IPS-18a (cell line): ENCODE data around the gene HID1.
"Not testable (repeated sequence)": the region's sequence is repeated elsewhere in the genome, so short reads cannot be mapped to it uniquely, and the experiment has no call there.

Source experiments
- H3K27ac ChIP-seq: one replicate; pipeline ENCODE4 v1.5.1; 2013; ENCODE audit warnings: low read length
- H3K27me3 ChIP-seq: one replicate; pipeline ENCODE4 v1.6.1; 2013; ENCODE audit warnings: mild to moderate bottlenecking, low read length; ENCODE audit not compliant: control insufficient read depth, insufficient read depth
- H3K36me3 ChIP-seq: one replicate; pipeline ENCODE4 v1.6.1; 2013; ENCODE audit warnings: low read depth, low read length; ENCODE audit not compliant: control insufficient read depth
- H3K4me1 ChIP-seq: one replicate; pipeline ENCODE4 v1.6.1; 2013; ENCODE audit warnings: low read depth, low read length; ENCODE audit not compliant: control insufficient read depth
- H3K4me3 ChIP-seq: one replicate; pipeline ENCODE4 v1.5.1; 2013; ENCODE audit warnings: low read length
- H3K9ac ChIP-seq: one replicate; pipeline ENCODE4 v1.6.1; 2013; ENCODE audit warnings: mild to moderate bottlenecking, low read length, moderate library complexity
- H3K9me3 ChIP-seq: one replicate; pipeline ENCODE4 v1.6.1; 2013; ENCODE audit warnings: low read depth, low read length; ENCODE audit not compliant: control insufficient read depth

The HID1 gene

DNA sequence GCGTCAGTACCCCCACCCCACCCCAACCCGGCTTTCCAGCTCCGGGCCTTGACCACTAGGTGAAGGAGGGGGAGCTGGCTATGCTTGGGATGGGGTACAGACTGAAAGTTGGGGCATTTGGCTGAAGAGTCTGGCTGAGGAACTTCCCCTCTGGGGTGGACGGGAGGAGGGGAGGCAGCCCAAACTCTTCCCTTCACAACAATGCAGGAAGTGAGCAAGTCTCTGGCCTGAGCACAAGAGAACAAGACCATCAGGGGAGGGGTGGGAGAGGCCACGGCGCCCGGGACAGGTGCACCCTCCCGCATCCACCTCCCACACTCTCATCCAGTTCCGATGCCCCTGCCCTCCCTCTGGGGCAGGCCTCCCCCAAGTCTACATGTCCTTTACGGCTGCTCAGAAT, 55.1 kb downstream of the HID1 start:
- Histone ChIP-seq H3K4me1 (peaks cover 7% of the 10 kb centered on the region), H3K9ac (no peak overlapping the region), H3K4me3 (no peak overlapping the region), H3K36me3 (no peaks in the 10 kb centered on the region), H3K9me3 (no peaks in the 10 kb centered on the region), H3K27me3 (peaks cover 12% of the 10 kb centered on the region), H3K27ac (no peak overlapping the region)

- Histone ChIP-seq H3K4me1 (peaks cover 7% of the 10 kb centered on the region), H3K9me3 (no peaks in the 10 kb centered on the region), H3K4me3 (no peak overlapping the region), H3K9ac (no peak overlapping the region), H3K27ac (no peak overlapping the region), H3K27me3 (peaks cover 7% of the 10 kb centered on the region), H3K36me3 (no peaks in the 10 kb centered on the region)
These were observed 55.7 kb downstream of the HID1 start for GRCh38 chr17:74916851-74917199.

GRCh38 chr17:74916136-74916850, 56.3 kb downstream of the HID1 start:
- peaks cover 1% of the 10 kb centered on the region for H3K27me3 ChIP-seq
- H3K4me1 ChIP-seq: peaks cover 7% of the 10 kb centered on the region

DNA sequence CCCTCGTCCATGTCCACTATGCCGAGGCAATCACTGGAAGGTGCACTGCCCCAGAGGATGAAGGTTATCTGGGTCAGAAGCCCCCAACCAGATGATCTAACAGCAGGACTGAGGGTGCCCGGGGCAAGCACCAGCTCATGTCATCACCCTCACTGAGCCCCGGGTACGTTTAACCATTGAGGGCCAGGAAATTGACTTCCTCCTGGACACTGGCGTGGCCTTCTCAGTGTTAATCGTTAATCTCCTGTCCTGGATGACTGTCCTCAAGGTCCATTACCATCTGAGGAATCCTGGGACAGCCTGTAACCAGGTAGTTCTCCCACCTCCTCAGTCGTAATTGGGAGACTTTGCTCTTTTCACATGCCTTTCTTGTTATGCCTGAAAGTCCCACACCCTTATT, 61.1 kb downstream of the HID1 start:
- H3K27me3 ChIP-seq, H3K36me3 ChIP-seq, H3K9ac ChIP-seq: not testable (repeated sequence)

More at GRCh38 chr17:74916136-74916850, 56.3 kb downstream of the HID1 start:
- Histone ChIP-seq H3K9ac (no peak overlapping the region), H3K36me3 (no peaks in the 10 kb centered on the region), H3K9me3 (no peaks in the 10 kb centered on the region), H3K27ac (no peak overlapping the region), H3K4me3 (no peak overlapping the region)

DNA sequence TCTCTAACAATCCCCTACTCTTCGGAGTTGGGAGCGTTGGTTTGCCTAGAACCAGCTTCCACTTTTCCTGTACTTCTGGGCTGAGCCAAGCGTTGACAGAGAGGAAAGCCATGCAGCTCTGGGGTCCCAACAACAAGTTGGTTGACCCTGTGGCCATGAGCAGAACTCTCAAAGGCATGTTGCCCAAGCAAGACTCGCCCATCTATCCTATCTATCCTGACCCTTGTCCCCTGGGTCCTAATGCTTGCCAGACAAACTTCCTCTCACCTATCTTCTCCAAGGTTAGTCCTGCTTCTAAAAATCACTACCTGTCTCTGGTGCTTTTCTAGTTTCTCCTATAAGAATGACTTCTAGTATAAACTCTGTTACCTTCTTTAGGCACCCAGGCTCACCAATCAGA, 63.5 kb downstream of the HID1 start:
- not testable (repeated sequence) for H3K27me3 ChIP-seq, H3K36me3 ChIP-seq, H3K9ac ChIP-seq, H3K9me3 ChIP-seq, H3K27ac ChIP-seq
- Histone ChIP-seq H3K4me1 (peaks cover 17% of the 10 kb centered on the region), H3K4me3 (peak overlapping the region; percentile 6)

More for the DNA sequence above, 61.1 kb downstream of the HID1 start:
- H3K27ac ChIP-seq, H3K4me3 ChIP-seq, H3K9me3 ChIP-seq: not testable (repeated sequence)
- H3K4me1 ChIP-seq: peaks cover 17% of the 10 kb centered on the region

DNA sequence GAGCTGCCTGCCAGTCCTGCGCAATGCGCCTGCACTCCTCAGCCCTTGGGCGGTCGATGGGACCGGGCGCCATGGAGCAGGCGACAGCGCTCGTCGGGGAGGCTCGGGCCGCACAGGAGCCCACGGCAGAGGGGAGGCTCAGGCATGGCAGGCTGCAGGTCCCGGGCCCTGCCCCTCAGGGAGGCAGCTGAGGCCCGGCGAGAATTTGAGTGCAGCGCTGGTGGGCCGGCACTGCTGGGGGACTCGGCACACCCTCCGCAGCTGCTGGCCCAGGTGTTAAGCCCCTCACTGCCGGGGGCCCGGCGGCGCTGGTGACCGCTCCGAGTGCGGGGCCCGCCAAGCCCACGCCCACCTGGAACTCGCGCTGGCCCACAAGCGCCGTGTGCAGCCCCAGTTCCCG, 65.5 kb downstream of the HID1 start:
- Histone ChIP-seq H3K9ac (no peak overlapping the region), H3K4me3 (no peak overlapping the region), H3K4me1 (peaks cover 17% of the 10 kb centered on the region), H3K27me3 (no peaks in the 10 kb centered on the region), H3K27ac (no peak overlapping the region), H3K36me3 (no peaks in the 10 kb centered on the region), H3K9me3 (no peaks in the 10 kb centered on the region)

GRCh38 chr17:74906214-74906793, 66.3 kb downstream of the HID1 start:
- not testable (repeated sequence) for H3K27ac ChIP-seq, H3K36me3 ChIP-seq, H3K9ac ChIP-seq, H3K4me3 ChIP-seq, H3K9me3 ChIP-seq, H3K27me3 ChIP-seq
- peaks cover 17% of the 10 kb centered on the region for H3K4me1 ChIP-seq

- peaks cover 12% of the 10 kb centered on the region for H3K4me1 ChIP-seq
These were observed 67.7 kb downstream of the HID1 start for GRCh38 chr17:74904687-74905409.

DNA sequence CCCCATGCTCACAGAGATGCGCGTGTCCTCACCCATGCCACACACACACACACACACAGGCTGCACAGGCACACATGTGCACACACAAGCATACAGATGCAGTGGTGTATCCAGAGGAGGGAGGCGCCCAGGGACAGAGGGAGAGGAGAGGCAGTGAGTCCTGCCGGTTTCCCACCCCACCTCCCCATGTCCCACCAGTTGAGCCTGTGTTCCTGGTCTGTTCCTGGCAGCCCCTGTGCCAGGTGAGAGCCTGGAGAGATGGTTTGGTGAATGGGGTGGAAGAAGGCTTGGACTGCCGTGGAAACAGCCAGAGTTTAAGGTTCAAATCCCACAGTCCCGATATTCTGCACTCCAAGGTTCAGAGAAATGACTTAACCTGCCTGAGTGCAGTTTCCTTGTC, 68.9 kb downstream of the HID1 start:
- Histone ChIP-seq H3K9me3 (no peaks in the 10 kb centered on the region), H3K27ac (no peak overlapping the region), H3K27me3 (no peaks in the 10 kb centered on the region), H3K9ac (no peak overlapping the region), H3K4me3 (no peak overlapping the region), H3K4me1 (peaks cover under 1% of the 10 kb centered on the region), H3K36me3 (no peaks in the 10 kb centered on the region)

More at GRCh38 chr17:74904687-74905409, 67.7 kb downstream of the HID1 start:
- Histone ChIP-seq H3K27ac (no peak overlapping the region), H3K9me3 (no peaks in the 10 kb centered on the region), H3K9ac (no peak overlapping the region), H3K27me3 (no peaks in the 10 kb centered on the region), H3K4me3 (no peak overlapping the region), H3K36me3 (no peaks in the 10 kb centered on the region)

DNA sequence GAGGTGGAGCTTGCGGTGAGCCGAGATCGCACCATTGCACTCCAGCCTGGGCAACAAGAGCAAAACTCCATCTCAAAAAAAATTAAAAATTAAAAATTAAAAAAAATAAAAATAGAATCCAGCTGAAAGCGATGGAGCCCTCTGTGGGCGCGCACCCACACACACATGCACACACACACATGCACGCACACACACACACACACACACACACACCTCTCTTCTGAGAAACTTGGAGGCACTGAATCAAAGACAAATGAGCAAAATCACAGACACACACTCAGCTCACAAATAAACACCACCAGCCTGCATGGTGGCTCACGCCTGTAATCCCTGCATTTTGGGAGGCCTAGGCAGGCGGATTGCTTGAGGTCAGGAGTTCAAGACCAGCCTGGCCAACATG, 69.5 kb downstream of the HID1 start:
- Histone ChIP-seq H3K27ac (no peak overlapping the region), H3K27me3 (no peaks in the 10 kb centered on the region), H3K9me3 (no peaks in the 10 kb centered on the region), H3K4me3 (no peak overlapping the region), H3K36me3 (no peaks in the 10 kb centered on the region), H3K4me1 (no peaks in the 10 kb centered on the region), H3K9ac (no peak overlapping the region)

- H3K27me3 ChIP-seq: peaks cover 2% of the 10 kb centered on the region
- no peak overlapping the region for H3K27ac ChIP-seq
- no peak overlapping the region for H3K4me3 ChIP-seq
These were observed 71.0 kb downstream of the HID1 start for GRCh38 chr17:74901353-74902135.

More at GRCh38 chr17:74901353-74902135, 71.0 kb downstream of the HID1 start:
- Histone ChIP-seq H3K4me1 (no peaks in the 10 kb centered on the region), H3K9ac (no peak overlapping the region), H3K9me3 (no peaks in the 10 kb centered on the region), H3K36me3 (no peaks in the 10 kb centered on the region)
